Brain microvascular endothelial cell (primary cell): Measurements from ENCODE around the gene FOXN1.
"Not testable (repeated sequence)": the region's sequence is repeated elsewhere in the genome, so short reads cannot be mapped to it uniquely, and the experiment has no call there.

Source experiments
- DNase-seq: peaks from one replicate; pipeline ENCODE4 v3.0.0-alpha.2; 2020
- H3K27ac ChIP-seq: fragments of 250-450 bp; sonication (Bioruptor Pico); 2 replicates; pipeline ENCODE4 v1.5.1; 2020; ENCODE audit warnings: mild to moderate bottlenecking, moderate library complexity
- H3K27me3 ChIP-seq: fragments of 250-450 bp; sonication (Bioruptor Pico); replicated peaks from 2 replicates; pipeline ENCODE4 v1.5.1; 2020; ENCODE audit warnings: mild to moderate bottlenecking
- H3K36me3 ChIP-seq: fragments of 250-450 bp; sonication (Bioruptor Pico); replicated peaks from 2 replicates; pipeline ENCODE4 v1.5.1; 2020; ENCODE audit warnings: mild to moderate bottlenecking
- H3K4me3 ChIP-seq: 2 replicates; pipeline ENCODE4 v1.5.1; 2011; ENCODE audit warnings: low read depth, mild to moderate bottlenecking, control low read depth, low read length, moderate library complexity
- in situ Hi-C: cut with HindIII; loops from 2 replicates; pipeline ENCODE4 v1.10.0; 2017; ENCODE audit warnings: low sequenced_read_pairs, low pct_ligation_motif_present
- TF ChIP-seq, protein P1 (sequence below): IDR thresholded peaks from 2 replicates; pipeline ENCODE4 v1.5.1; 2011; ENCODE audit warnings: low read depth, mild to moderate bottlenecking, moderate library complexity, low read length, control low read depth, inconsistent platforms; ENCODE audit errors: missing control alignments

FOXN1 gene, protein sequence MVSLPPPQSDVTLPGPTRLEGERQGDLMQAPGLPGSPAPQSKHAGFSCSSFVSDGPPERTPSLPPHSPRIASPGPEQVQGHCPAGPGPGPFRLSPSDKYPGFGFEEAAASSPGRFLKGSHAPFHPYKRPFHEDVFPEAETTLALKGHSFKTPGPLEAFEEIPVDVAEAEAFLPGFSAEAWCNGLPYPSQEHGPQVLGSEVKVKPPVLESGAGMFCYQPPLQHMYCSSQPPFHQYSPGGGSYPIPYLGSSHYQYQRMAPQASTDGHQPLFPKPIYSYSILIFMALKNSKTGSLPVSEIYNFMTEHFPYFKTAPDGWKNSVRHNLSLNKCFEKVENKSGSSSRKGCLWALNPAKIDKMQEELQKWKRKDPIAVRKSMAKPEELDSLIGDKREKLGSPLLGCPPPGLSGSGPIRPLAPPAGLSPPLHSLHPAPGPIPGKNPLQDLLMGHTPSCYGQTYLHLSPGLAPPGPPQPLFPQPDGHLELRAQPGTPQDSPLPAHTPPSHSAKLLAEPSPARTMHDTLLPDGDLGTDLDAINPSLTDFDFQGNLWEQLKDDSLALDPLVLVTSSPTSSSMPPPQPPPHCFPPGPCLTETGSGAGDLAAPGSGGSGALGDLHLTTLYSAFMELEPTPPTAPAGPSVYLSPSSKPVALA

DNA sequence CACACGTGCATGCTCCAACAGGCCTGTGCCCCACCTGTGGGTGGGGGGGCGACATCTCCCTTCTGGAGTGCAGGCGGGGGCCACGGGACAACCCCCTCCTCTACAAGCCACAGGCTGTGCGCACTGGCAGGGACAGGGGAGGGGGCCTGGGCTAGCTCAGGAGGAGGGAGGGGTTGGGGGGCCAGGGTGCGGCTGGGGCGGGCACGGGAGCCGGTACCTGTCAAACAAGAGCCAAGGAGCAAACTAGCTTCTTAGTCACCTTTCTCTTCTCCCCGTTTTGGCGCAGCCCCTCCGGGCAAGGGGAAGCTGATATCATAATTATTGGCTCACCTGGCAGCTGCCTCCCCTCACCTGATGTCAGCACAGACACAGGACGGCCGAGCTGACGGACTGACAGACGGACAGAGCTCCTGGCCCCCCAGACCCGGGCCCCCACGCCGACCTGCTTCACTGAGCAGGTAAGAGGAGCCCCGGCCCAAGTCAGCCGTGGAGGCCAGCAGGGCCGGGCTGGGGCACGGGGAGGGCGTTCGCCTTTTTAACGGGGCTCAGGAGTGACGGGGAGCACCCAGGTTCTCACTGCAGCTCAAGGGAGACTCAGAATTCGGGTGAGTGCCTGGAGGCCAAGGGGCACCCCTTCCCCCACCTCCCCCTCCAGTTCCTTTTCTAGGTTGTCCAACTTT is at the start of gene FOXN1:
FOXN1 (plus strand) TSS at position 363 of the 680 bp plus-strand sequence. CDS start 17,622 bp downstream, outside the sequence.
- in situ Hi-C loops: no loop called here
- Histone ChIP-seq H3K4me3 (no peak within 1 kb of the TSS), H3K27me3 (peaks cover 30% of the 10 kb centered on the region), H3K36me3 (no peaks in the 10 kb centered on the region), H3K27ac (no peak within 1 kb of the TSS)
- DNase-seq: no peak
- TF ChIP-seq, protein P1, sequence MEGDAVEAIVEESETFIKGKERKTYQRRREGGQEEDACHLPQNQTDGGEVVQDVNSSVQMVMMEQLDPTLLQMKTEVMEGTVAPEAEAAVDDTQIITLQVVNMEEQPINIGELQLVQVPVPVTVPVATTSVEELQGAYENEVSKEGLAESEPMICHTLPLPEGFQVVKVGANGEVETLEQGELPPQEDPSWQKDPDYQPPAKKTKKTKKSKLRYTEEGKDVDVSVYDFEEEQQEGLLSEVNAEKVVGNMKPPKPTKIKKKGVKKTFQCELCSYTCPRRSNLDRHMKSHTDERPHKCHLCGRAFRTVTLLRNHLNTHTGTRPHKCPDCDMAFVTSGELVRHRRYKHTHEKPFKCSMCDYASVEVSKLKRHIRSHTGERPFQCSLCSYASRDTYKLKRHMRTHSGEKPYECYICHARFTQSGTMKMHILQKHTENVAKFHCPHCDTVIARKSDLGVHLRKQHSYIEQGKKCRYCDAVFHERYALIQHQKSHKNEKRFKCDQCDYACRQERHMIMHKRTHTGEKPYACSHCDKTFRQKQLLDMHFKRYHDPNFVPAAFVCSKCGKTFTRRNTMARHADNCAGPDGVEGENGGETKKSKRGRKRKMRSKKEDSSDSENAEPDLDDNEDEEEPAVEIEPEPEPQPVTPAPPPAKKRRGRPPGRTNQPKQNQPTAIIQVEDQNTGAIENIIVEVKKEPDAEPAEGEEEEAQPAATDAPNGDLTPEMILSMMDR: no peak

DNA sequence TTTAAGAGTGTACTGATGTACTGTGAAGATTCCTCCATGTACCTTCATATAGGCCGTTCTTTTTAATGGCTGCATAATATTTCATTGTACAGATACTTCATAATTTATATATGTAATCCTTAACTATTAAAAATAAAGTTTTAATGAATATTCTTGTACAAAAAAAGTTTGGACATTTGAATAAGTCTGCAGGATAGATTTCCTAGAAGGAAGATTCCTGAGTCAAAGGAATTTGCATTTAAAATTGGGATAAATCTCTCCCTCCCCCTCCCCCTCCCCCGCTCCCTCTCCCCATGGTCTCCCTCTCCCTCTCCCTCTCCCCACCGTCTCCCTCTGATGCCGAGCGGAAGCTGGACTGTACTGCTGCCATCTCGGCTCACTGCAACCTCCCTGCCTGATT is 48.3 kb upstream of the FOXN1 start:
- Histone ChIP-seq H3K27me3 (no peaks in the 10 kb centered on the region), H3K4me3 (no peak overlapping the region), H3K27ac (no peak overlapping the region), H3K36me3 (no peaks in the 10 kb centered on the region)
- TF ChIP-seq, protein P1: no peak
- DNase-seq: no peak
- in situ Hi-C loops: no loop called here

DNA sequence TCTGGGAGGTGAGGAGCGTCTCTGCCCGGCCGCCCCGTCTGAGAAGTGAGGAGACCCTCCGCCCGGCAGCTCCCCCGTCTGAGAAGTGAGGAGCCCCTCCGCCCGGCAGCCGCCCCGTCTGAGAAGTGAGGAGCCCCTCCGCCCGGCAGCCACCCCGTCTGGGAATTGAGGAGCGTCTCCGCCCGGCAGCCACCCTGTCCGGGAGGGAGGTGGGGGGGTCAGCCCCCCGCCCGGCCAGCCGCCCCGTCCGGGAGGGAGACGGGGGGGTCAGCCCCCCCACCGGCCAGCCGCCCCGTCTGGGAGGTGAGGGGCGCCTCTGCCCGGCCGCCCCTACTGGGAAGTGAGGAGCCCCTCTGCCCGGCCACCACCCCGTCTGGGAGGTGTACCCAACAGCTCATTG is 47.3 kb upstream of the FOXN1 start:
- in situ Hi-C loops, DNase-seq: not testable (repeated sequence)

DNA sequence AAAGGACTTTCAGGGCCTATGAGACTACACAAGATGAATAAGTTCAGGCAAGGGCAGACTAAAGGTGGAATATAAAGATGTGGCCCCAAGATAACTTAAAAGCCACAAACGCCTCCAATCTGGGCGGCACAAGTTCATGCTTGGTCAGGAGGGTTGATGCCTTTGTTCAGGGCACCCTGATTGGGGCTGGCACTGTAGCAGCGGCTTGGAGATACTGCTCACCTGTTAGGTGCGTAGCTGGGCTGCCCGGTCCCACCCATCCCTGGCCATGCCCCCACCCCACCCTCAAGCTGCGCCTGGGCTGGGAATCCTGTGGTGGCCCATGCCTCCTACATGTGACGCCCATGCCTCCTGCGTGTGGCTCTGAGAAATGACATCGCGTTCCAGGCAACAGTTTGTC is 45.2 kb upstream of the FOXN1 start:
- in situ Hi-C loops: no loop called here
- Histone ChIP-seq H3K27me3 (no peaks in the 10 kb centered on the region), H3K27ac (no peak overlapping the region), H3K36me3 (no peaks in the 10 kb centered on the region), H3K4me3 (no peak overlapping the region)
- DNase-seq: no peak
- TF ChIP-seq, protein P1: no peak

More for the DNA sequence above, 47.3 kb upstream of the FOXN1 start:
- H3K27ac ChIP-seq, H3K36me3 ChIP-seq, H3K27me3 ChIP-seq, H3K4me3 ChIP-seq: not testable (repeated sequence)

DNA sequence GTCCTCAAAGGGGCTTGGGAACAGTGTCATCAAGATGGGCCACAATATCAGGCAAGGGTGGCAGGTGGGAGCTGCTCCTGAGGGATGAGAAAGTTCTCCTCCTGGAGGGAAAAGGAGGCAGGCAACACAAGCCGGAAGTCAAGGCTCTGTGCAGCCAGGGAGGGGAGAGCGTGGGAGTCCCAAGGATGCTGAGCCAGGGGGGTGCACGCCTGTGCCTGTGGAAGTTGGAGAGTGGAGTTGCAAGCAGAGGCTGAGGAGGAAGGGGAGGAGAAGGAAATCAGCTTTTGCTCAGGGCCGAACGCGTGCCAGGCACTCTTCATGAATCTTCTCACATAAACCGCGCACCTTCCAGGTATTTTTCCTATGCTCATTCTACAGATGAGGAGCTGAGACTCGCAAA is 40.1 kb upstream of the FOXN1 start:
- Histone ChIP-seq H3K36me3 (no peaks in the 10 kb centered on the region), H3K27me3 (peaks cover 5% of the 10 kb centered on the region), H3K27ac (no peak overlapping the region), H3K4me3 (no peak overlapping the region)
- no peak for DNase-seq
- in situ Hi-C loops: no loop called here
- TF ChIP-seq, protein P1: no peak

DNA sequence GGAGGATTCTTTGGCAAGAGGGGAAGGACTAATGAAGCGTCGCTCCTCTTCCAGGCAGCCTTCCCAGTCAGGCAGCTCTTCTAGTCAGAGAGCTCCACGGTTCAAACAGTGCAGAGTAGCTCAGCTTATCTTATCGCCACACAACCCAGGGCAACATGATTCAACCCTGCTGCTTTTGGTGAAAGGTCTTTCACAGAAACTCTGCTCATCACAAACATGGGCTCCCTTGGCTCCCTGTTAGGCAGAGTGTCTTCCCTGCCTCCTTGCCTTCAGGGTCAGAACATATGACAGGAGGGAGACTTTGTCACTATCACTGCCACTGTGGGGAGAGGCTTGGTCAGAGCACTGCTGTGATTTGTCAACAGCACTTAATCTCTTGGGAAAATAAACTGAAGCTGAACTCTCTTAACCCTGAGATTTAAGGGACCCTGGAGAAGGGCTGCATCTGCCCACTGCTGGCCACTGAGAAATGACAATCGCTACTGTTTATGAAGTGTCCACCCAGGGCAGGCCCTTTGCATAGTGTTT is 39.6 kb upstream of the FOXN1 start:
- Histone ChIP-seq H3K27ac (no peak overlapping the region), H3K27me3 (peaks cover 5% of the 10 kb centered on the region), H3K36me3 (no peaks in the 10 kb centered on the region), H3K4me3 (no peak overlapping the region)
- TF ChIP-seq, protein P1: no peak
- in situ Hi-C loops: no loop called here
- DNase-seq: peak; percentile 16
